ENCODE results near the gene MED27.
A peak's percentile ranks its signal among the peaks of the same experiment; 100 is the strongest.

Gene MED27

GRCh38 chr9:131912069-131912468 lies 167.6 kb downstream of the MED27 start:
- no CpG with 5 or more reads among the region's 1 CpG for WGBS (ENCODE audit: extremely low coverage, insufficient coverage, insufficient read length)
- Histone ChIP-seq H3K79me1 (ENCODE audit: low read length) (no peaks in the 10 kb centered on the region), H3K36me3 (ENCODE audit: control insufficient read depth in 1 of 2, insufficient read depth in 2 of 2, low read length in 2 of 2) (no peaks in the 10 kb centered on the region), H4K8ac (ENCODE audit: low read depth, low read length) (no peak overlapping the region), H2BK12ac (ENCODE audit: low read length) (no peak overlapping the region), H3K9ac (ENCODE audit: low read length) (no peak overlapping the region), H3K9me3 (ENCODE audit: insufficient read depth, low read depth, low read length) (peaks cover 2% of the 10 kb centered on the region), H3K23ac (ENCODE audit: low read length) (peak overlapping the region; percentile 90), H3K4me3 (ENCODE audit: low read depth, low read length) (no peak overlapping the region), H2BK5ac (ENCODE audit: low read depth, low read length, poor library complexity) (no peak overlapping the region), H2AFZ (ENCODE audit: insufficient read depth, low read length, poor library complexity) (no peak overlapping the region), H3K18ac (ENCODE audit: low read length) (no peak overlapping the region), H3K4ac (ENCODE audit: low read depth, low read length) (no peak overlapping the region), H4K91ac (ENCODE audit: low read depth, low read length) (no peak overlapping the region), H3K79me2 (ENCODE audit: control insufficient read depth, insufficient read depth, low read length, poor library complexity) (no peaks in the 10 kb centered on the region), H3K27me3 (ENCODE audit: insufficient read depth, low read length) (no peaks in the 10 kb centered on the region), H3K27ac (ENCODE audit: low read depth, low read length) (no peak overlapping the region), H3K4me2 (ENCODE audit: low read length) (no peak overlapping the region), H4K12ac (ENCODE audit: low read depth, low read length) (no peak overlapping the region), H3K4me1 (ENCODE audit: control insufficient read depth in 1 of 2, insufficient read depth in 2 of 2, low read length in 2 of 2) (no peaks in the 10 kb centered on the region), H2BK120ac (ENCODE audit: insufficient read depth, low read length, poor library complexity) (no peak overlapping the region), H3K14ac (ENCODE audit: low read length) (no peak overlapping the region), H2AK5ac (ENCODE audit: low read length) (no peak overlapping the region)
- no peak for DNase-seq

- no peak overlapping the region for H4K91ac ChIP-seq (ENCODE audit: low read depth, low read length)
- WGBS (ENCODE audit: extremely low coverage, insufficient coverage, insufficient read length) = no CpG with 5 or more reads among the region's 7 CpGs
- H3K79me2 ChIP-seq (ENCODE audit: control insufficient read depth, insufficient read depth, low read length, poor library complexity) = no peaks in the 10 kb centered on the region
- no peaks in the 10 kb centered on the region for H3K4me1 ChIP-seq (ENCODE audit: control insufficient read depth in 1 of 2, insufficient read depth in 2 of 2, low read length in 2 of 2)
- H2BK120ac ChIP-seq (ENCODE audit: insufficient read depth, low read length, poor library complexity) = no peak overlapping the region
- H4K12ac ChIP-seq (ENCODE audit: low read depth, low read length) = no peak overlapping the region
- no peak overlapping the region for H3K18ac ChIP-seq (ENCODE audit: low read length)
- no peak overlapping the region for H3K4me2 ChIP-seq (ENCODE audit: low read length)
- H3K27ac ChIP-seq (ENCODE audit: low read depth, low read length) = no peak overlapping the region
- peaks cover 2% of the 10 kb centered on the region for H3K9me3 ChIP-seq (ENCODE audit: insufficient read depth, low read depth, low read length)
- no peak overlapping the region for H3K23ac ChIP-seq (ENCODE audit: low read length)
- H2AFZ ChIP-seq (ENCODE audit: insufficient read depth, low read length, poor library complexity) = no peak overlapping the region
- no peak overlapping the region for H3K14ac ChIP-seq (ENCODE audit: low read length)
- no peaks in the 10 kb centered on the region for H3K36me3 ChIP-seq (ENCODE audit: control insufficient read depth in 1 of 2, insufficient read depth in 2 of 2, low read length in 2 of 2)
- no peak overlapping the region for H2BK12ac ChIP-seq (ENCODE audit: low read length)
- no peak overlapping the region for H3K9ac ChIP-seq (ENCODE audit: low read length)
- no peak overlapping the region for H4K8ac ChIP-seq (ENCODE audit: low read depth, low read length)
- no peak overlapping the region for H2BK5ac ChIP-seq (ENCODE audit: low read depth, low read length, poor library complexity)
- H3K27me3 ChIP-seq (ENCODE audit: insufficient read depth, low read length) = no peaks in the 10 kb centered on the region
- no peak overlapping the region for H2AK5ac ChIP-seq (ENCODE audit: low read length)
- H3K79me1 ChIP-seq (ENCODE audit: low read length) = no peaks in the 10 kb centered on the region
- no peak overlapping the region for H3K4ac ChIP-seq (ENCODE audit: low read depth, low read length)
- H3K4me3 ChIP-seq (ENCODE audit: low read depth, low read length) = no peak overlapping the region
- no peak for DNase-seq
These were observed 169.1 kb downstream of the MED27 start for GRCh38 chr9:131910572-131910971.

GRCh38 chr9:131905144-131905543 lies 174.5 kb downstream of the MED27 start:
- H3K79me1 ChIP-seq (ENCODE audit: low read length) = no peaks in the 10 kb centered on the region
- H2AK5ac ChIP-seq (ENCODE audit: low read length) = no peak overlapping the region
- H2BK120ac ChIP-seq (ENCODE audit: insufficient read depth, low read length, poor library complexity) = no peak overlapping the region
- no peak overlapping the region for H2AFZ ChIP-seq (ENCODE audit: insufficient read depth, low read length, poor library complexity)
- no peak overlapping the region for H3K27ac ChIP-seq (ENCODE audit: low read depth, low read length)
- H3K9me3 ChIP-seq (ENCODE audit: insufficient read depth, low read depth, low read length) = peaks cover 2% of the 10 kb centered on the region
- no peak overlapping the region for H2BK5ac ChIP-seq (ENCODE audit: low read depth, low read length, poor library complexity)
- no peak overlapping the region for H3K4me3 ChIP-seq (ENCODE audit: low read depth, low read length)
- no peak overlapping the region for H4K8ac ChIP-seq (ENCODE audit: low read depth, low read length)
- whole genome bisulfite sequencing (ENCODE audit: extremely low coverage, insufficient coverage, insufficient read length) = no CpG with 5 or more reads among the region's 3 CpGs
- no peak for DNase-seq
- H2BK12ac ChIP-seq (ENCODE audit: low read length) = no peak overlapping the region
- H3K18ac ChIP-seq (ENCODE audit: low read length) = no peak overlapping the region
- H4K12ac ChIP-seq (ENCODE audit: low read depth, low read length) = no peak overlapping the region
- no peaks in the 10 kb centered on the region for H3K79me2 ChIP-seq (ENCODE audit: control insufficient read depth, insufficient read depth, low read length, poor library complexity)
- H3K27me3 ChIP-seq (ENCODE audit: insufficient read depth, low read length) = no peaks in the 10 kb centered on the region
- no peak overlapping the region for H3K4ac ChIP-seq (ENCODE audit: low read depth, low read length)
- H4K91ac ChIP-seq (ENCODE audit: low read depth, low read length) = no peak overlapping the region
- no peaks in the 10 kb centered on the region for H3K36me3 ChIP-seq (ENCODE audit: control insufficient read depth in 1 of 2, insufficient read depth in 2 of 2, low read length in 2 of 2)
- H3K4me2 ChIP-seq (ENCODE audit: low read length) = no peak overlapping the region
- no peak overlapping the region for H3K9ac ChIP-seq (ENCODE audit: low read length)
- no peak overlapping the region for H3K14ac ChIP-seq (ENCODE audit: low read length)
- no peak overlapping the region for H3K23ac ChIP-seq (ENCODE audit: low read length)
- H3K4me1 ChIP-seq (ENCODE audit: control insufficient read depth in 1 of 2, insufficient read depth in 2 of 2, low read length in 2 of 2) = no peaks in the 10 kb centered on the region

DNA sequence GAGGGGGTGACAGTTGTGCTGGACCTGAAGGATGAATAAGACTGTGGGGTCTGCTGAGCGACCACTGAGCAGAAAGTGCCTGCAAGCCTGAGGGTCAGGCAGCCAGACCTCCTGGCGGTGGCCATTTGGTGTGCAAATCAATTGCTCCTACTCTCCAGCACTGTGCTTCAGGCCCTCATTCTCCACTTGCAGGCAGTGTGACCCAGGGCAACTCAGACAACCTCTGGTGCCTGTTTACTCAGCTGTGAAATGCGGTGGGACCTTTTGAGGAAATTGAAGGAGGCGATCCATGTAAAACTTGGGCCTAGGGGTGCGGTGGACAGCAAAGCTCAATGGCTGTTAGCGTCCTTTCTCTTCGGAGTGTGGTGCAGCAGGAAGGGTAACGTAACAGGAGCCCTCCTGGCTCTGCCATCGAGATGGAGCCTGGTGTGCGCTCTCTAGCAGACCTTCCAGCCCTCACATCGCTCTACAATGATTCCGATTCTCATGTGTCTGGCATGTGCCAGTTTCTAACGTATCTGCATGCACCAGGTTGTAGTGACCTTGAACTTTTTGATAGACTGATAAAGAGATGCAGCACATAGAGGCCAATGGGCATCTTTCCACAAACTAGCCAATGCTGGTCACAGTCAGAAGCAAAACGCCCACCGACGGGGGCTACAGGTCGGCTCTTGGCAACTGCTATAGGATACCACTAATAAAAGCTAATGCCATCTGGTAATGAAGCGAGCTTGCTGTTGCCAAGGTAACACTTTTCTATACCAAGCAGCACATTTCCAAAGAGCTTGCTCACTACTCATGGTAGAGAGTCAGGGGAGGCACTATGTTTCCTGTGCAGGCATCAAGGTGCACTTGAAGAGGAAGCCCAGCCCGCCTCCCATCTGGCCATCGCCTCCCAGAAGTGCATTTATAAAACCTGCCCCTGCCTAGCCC lies 180.1 kb downstream of the MED27 start:
- no peak overlapping the region for H3K4me2 ChIP-seq (ENCODE audit: low read length)
- no peak overlapping the region for H4K91ac ChIP-seq (ENCODE audit: low read depth, low read length)
- H2BK12ac ChIP-seq (ENCODE audit: low read length) = no peak overlapping the region
- H3K14ac ChIP-seq (ENCODE audit: low read length) = no peak overlapping the region
- H3K9ac ChIP-seq (ENCODE audit: low read length) = no peak overlapping the region
- H3K4me3 ChIP-seq (ENCODE audit: low read depth, low read length) = no peak overlapping the region
- no peak overlapping the region for H4K8ac ChIP-seq (ENCODE audit: low read depth, low read length)
- no peak overlapping the region for H3K27ac ChIP-seq (ENCODE audit: low read depth, low read length)
- no CpG with 5 or more reads among the region's 20 CpGs for WGBS (ENCODE audit: extremely low coverage, insufficient coverage, insufficient read length)
- no peak overlapping the region for H2BK5ac ChIP-seq (ENCODE audit: low read depth, low read length, poor library complexity)
- H3K36me3 ChIP-seq (ENCODE audit: control insufficient read depth in 1 of 2, insufficient read depth in 2 of 2, low read length in 2 of 2) = no peaks in the 10 kb centered on the region
- no peaks in the 10 kb centered on the region for H3K79me1 ChIP-seq (ENCODE audit: low read length)
- H2BK120ac ChIP-seq (ENCODE audit: insufficient read depth, low read length, poor library complexity) = no peak overlapping the region
- H4K12ac ChIP-seq (ENCODE audit: low read depth, low read length) = no peak overlapping the region
- H2AK5ac ChIP-seq (ENCODE audit: low read length) = no peak overlapping the region
- H2AFZ ChIP-seq (ENCODE audit: insufficient read depth, low read length, poor library complexity) = no peak overlapping the region
- no peak overlapping the region for H3K23ac ChIP-seq (ENCODE audit: low read length)
- no peaks in the 10 kb centered on the region for H3K9me3 ChIP-seq (ENCODE audit: insufficient read depth, low read depth, low read length)
- no peak overlapping the region for H3K4ac ChIP-seq (ENCODE audit: low read depth, low read length)
- no peak for DNase-seq
- H3K79me2 ChIP-seq (ENCODE audit: control insufficient read depth, insufficient read depth, low read length, poor library complexity) = no peaks in the 10 kb centered on the region
- H3K27me3 ChIP-seq (ENCODE audit: insufficient read depth, low read length) = no peaks in the 10 kb centered on the region
- H3K4me1 ChIP-seq (ENCODE audit: control insufficient read depth in 1 of 2, insufficient read depth in 2 of 2, low read length in 2 of 2) = no peaks in the 10 kb centered on the region
- H3K18ac ChIP-seq (ENCODE audit: low read length) = no peak overlapping the region

Data from trophoblast cell (in vitro differentiated cells and primary cell).